Neutrophil (primary cell): Measurements from ENCODE around the gene ENTPD2.

Experiments
- H3K27ac ChIP-seq: fragments of 200-600 bp; sonication (generic); 2 replicates; pipeline ENCODE4 v1.5.1; 2016; ENCODE audit warnings: mild to moderate bottlenecking, moderate library complexity
- H3K27me3 ChIP-seq: fragments of 200-600 bp; sonication (generic); 2 replicates; pipeline ENCODE4 v1.6.0; 2016; ENCODE audit warnings: mild to moderate bottlenecking
- H3K36me3 ChIP-seq: fragments of 200-600 bp; sonication (generic); 2 replicates; pipeline ENCODE4 v1.5.1; 2017
- H3K4me1 ChIP-seq, 2 experiments: fragments of 200-600 bp in 1 of 2; sonication (generic) in 1 of 2; 1 replicate in 1 of 2; 2 replicates in 1 of 2; pipeline versions ENCODE4 v1.5.1 to v1.6.1; 2013 to 2016; ENCODE audit warnings: low read depth in 1 of 2, low read length in 1 of 2, mild to moderate bottlenecking in 1 of 2, moderate library complexity in 1 of 2; ENCODE audit not compliant: control insufficient read depth in 1 of 2, insufficient read depth in 1 of 2
- H3K4me3 ChIP-seq, 2 experiments: fragments of 200-600 bp in 1 of 2; sonication (generic) in 1 of 2; 1 replicate in 1 of 2; 2 replicates in 1 of 2; pipeline ENCODE4 v1.5.1; 2013 to 2016; ENCODE audit warnings: low read depth in 1 of 2, low read length in 1 of 2, mild to moderate bottlenecking in 1 of 2, moderate library complexity in 1 of 2
- H3K9me3 ChIP-seq: fragments of 200-600 bp; sonication (generic); 2 replicates; pipeline ENCODE4 v1.5.1; 2016
- TF ChIP-seq, protein P1 (sequence below): fragments of 200-600 bp; sonication (generic); IDR thresholded peaks from 2 replicates; pipeline ENCODE4 v1.5.1; 2016; ENCODE audit warnings: antibody characterized with exemption

Gene ENTPD2

GRCh38 chr9:137046088-137046787 lies 7.6 kb downstream of the ENTPD2 start, which contains the start of gene NPDC1:
Gene NPDC1 (minus strand): TSS chr9:137046177. CDS start chr9:137045989, 188 bp downstream.
- no peaks in the 10 kb centered on the region for H3K36me3 ChIP-seq
- TF ChIP-seq, protein P1, sequence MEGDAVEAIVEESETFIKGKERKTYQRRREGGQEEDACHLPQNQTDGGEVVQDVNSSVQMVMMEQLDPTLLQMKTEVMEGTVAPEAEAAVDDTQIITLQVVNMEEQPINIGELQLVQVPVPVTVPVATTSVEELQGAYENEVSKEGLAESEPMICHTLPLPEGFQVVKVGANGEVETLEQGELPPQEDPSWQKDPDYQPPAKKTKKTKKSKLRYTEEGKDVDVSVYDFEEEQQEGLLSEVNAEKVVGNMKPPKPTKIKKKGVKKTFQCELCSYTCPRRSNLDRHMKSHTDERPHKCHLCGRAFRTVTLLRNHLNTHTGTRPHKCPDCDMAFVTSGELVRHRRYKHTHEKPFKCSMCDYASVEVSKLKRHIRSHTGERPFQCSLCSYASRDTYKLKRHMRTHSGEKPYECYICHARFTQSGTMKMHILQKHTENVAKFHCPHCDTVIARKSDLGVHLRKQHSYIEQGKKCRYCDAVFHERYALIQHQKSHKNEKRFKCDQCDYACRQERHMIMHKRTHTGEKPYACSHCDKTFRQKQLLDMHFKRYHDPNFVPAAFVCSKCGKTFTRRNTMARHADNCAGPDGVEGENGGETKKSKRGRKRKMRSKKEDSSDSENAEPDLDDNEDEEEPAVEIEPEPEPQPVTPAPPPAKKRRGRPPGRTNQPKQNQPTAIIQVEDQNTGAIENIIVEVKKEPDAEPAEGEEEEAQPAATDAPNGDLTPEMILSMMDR = peak; percentile 63
- H3K4me1 ChIP-seq = peaks cover 11 to 13% of the 10 kb centered on the region in 2 experiments
- no peak within 1 kb of the TSS for H3K27ac ChIP-seq
- no peaks in the 10 kb centered on the region for H3K9me3 ChIP-seq
- peak within 1 kb of the TSS in 1 of 2 experiments; percentile 24 for H3K4me3 ChIP-seq
- H3K27me3 ChIP-seq = peaks cover 97% of the 10 kb centered on the region

GRCh38 chr9:137045294-137046087 lies 8.4 kb downstream of the ENTPD2 start:
- Histone ChIP-seq H3K9me3 (no peaks in the 10 kb centered on the region), H3K27ac (no peak overlapping the region), H3K4me1 (peaks cover 11 to 13% of the 10 kb centered on the region in 2 experiments), H3K36me3 (no peaks in the 10 kb centered on the region), H3K4me3 (no peak overlapping the region), H3K27me3 (peaks cover 97% of the 10 kb centered on the region)
- TF ChIP-seq, protein P1 = no peak

- no peaks in the 10 kb centered on the region for H3K36me3 ChIP-seq
- H3K9me3 ChIP-seq = no peaks in the 10 kb centered on the region
- TF ChIP-seq, protein P1 = no peak
- peaks cover 11 to 13% of the 10 kb centered on the region in 2 experiments for H3K4me1 ChIP-seq
- no peak overlapping the region for H3K27ac ChIP-seq
- no peak overlapping the region for H3K4me3 ChIP-seq
- peaks cover 93% of the 10 kb centered on the region for H3K27me3 ChIP-seq
Observed at GRCh38 chr9:137044502-137045177, 9.2 kb downstream of the ENTPD2 start.

DNA sequence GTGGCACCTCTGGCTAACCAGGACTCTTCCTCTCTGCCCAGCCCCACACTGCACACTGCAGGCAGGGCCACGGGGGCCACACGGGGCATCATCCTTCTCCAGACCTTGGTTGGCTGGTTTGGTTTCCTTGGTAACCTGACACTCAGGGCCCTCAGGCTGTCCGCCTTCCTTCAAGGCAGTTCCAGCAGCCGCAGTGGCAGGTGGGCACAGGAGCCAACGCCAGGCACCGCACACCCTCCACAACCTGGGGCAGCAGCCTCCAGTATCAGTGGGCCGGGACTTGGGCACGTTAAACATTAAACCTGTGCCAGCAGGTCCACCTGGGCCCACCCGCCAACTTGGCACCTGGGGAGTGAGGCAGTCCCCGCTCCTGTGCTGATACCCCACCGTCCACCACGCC lies 9.8 kb downstream of the ENTPD2 start:
- no peak overlapping the region for H3K4me3 ChIP-seq
- peaks cover 2% of the 10 kb centered on the region for H3K36me3 ChIP-seq
- H3K27me3 ChIP-seq = peaks cover 87% of the 10 kb centered on the region
- H3K4me1 ChIP-seq = peaks cover 11 to 13% of the 10 kb centered on the region in 2 experiments
- TF ChIP-seq, protein P1 = no peak
- H3K27ac ChIP-seq = no peak overlapping the region
- no peaks in the 10 kb centered on the region for H3K9me3 ChIP-seq
